GM21717 (cell line): ENCODE results near the gene MLLT1.

ENCODE experiments used
- ATAC-seq: cut with Tn5 transposase; IDR thresholded peaks from one replicate; pipeline ENCODE4 v1.9.1; 2021; ENCODE audit warnings: mild to moderate bottlenecking, moderate library complexity; ENCODE audit not compliant: unreplicated experiment

Gene MLLT1

DNA sequence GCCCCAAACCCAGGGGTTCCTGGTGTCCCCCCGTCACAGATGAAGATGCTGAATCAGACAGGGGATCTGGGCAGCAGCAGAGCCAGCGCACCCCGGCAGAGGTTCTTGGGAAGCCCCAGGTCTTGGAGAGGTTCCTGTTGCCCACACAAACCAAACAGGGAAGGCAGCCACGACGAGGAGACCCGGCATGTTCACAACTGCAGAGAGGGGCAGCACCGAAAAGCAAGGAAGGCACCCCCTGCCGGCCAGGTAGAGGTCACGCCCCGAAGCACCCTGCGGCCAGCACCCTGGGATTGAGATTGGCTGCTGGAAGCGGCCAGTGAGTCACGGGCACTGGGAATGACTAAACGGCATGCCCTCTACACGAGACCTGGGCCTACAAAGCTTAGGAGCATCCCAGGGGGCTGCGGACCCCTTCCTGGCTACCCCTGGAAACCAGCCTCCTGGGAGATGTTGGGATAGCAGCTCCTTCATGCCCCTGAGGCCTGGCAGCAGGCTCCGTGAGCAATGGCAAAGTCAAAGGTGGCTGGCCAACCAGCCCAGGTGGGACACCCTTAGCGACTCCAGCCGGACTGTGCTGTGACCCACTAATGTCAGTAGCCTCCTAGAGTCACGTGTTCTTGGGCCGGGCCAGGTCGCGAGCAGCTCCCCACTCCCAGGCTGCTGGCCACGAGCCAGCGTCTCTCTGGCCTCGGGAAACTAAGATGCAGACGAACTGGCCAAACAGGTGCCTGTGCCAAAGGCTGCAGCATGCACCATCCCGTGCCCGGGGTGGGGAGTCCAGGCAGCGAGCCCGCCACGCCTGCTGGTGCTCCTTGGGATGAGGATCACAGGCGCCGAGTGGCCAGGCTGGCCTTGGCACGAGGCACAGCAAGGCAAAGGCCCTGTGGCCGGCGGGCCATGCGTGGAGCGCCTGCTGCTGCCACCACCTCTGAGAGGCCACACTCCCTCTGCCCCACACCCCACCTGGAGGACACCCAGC, 43.2 kb downstream of the MLLT1 start:
- no peak for ATAC-seq

- ATAC-seq, result no peak
These were observed 44.5 kb downstream of the MLLT1 start for GRCh38 chr19:6235031-6235951.

DNA sequence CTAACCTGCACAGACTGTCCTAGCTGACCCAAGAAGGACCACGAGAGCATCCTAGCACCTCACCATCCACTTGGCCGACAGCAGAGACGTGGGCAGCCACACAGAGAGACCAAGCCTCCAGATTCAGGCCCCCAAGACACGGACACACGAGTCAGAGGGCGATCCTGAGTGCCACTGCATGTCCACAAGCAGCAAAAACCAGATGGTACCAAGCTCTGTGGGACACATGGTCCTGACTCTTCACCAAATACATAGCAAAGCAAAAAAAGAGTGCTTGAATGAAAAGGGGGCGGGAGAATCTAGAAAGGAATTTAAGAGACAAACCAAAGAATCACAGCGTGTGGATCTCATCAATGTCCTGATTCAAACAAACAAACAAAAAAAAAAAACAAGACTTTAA, 45.2 kb downstream of the MLLT1 start:
- no peak for ATAC-seq

DNA sequence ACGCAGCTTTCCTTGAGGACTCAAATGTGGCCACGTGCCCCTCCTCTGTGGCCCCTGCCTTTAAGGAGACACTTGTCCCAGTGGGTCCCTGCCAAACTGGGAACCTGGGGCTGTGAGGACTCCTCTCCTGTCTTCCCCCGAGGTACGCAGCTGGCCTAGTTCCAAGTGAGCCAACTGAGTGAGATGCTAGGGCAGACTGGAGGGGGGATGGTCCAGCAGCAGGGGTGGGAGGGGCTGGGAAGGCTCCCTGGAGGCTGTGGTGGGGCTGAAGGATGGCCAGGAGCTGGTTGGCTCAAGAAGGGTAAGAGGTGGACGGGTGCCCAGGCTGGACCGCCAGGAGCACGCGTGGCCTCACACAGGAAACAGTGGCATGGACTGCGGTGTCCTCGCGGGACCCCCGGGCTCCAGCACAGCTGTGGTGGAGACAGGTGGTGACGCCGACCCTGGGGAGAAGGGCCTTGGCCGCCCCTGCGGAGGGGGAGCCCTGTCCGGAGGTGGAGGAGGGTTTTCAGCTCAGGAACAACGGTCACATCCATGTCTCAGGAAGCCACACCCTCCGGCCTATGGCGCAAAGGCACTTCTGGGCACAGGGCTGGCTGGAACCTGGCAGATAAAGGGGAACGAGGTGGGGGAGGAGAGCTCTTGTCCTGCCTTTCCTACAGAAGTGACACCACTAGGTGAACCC, 45.8 kb downstream of the MLLT1 start:
- no peak for ATAC-seq

DNA sequence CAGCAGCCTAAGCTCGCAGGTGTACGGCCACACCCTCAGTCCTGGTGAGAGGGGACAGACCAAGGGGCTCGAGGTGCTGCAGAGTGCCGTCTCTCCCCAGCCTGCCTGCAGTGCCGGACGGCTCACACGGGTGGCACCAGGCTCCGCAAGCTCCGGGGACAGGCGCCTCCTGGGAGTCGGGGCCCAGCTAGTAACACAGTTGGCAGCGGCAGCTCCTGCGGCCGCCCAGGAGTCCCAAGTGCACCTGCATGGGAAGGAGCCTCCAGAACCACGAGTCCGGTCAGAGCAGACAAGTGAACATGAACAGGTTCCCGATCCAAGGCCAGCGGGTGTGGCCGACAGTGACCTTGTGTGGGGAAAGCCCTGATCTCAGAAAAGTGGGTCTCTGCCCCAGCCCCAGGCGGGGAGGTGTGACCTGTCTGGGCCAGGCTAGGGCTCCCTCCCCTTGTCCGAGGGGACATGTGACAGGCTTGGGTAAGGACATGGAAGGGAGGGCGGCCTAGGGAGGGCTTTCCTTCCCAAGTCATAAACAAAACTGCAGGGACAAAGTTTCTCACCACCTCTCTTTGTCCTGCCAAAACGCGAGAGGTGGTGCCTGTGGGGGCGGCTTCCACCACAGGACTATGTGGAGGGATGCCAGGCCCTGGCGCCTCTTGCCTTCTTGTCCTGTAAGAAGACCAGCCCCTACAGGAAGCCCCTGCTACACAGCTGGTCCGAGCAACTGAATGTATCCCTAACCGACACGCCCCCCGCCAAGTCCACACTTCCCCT, 46.5 kb downstream of the MLLT1 start:
- no peak for ATAC-seq

GRCh38 chr19:6232601-6233055, 47.1 kb downstream of the MLLT1 start:
- ATAC-seq, result no peak

GRCh38 chr19:6230991-6231448, 48.8 kb downstream of the MLLT1 start:
- ATAC-seq, result no peak

GRCh38 chr19:6229951-6230712, 49.6 kb downstream of the MLLT1 start:
- no peak for ATAC-seq

- ATAC-seq, result no peak
These were observed 50.4 kb downstream of the MLLT1 start for GRCh38 chr19:6229216-6229913.

GRCh38 chr19:6228551-6229215, 51.1 kb downstream of the MLLT1 start:
- ATAC-seq, result no peak

GRCh38 chr19:6227936-6228325, 51.8 kb downstream of the MLLT1 start:
- ATAC-seq, result no peak

GRCh38 chr19:6227156-6227935, 52.4 kb downstream of the MLLT1 start:
- no peak for ATAC-seq

DNA sequence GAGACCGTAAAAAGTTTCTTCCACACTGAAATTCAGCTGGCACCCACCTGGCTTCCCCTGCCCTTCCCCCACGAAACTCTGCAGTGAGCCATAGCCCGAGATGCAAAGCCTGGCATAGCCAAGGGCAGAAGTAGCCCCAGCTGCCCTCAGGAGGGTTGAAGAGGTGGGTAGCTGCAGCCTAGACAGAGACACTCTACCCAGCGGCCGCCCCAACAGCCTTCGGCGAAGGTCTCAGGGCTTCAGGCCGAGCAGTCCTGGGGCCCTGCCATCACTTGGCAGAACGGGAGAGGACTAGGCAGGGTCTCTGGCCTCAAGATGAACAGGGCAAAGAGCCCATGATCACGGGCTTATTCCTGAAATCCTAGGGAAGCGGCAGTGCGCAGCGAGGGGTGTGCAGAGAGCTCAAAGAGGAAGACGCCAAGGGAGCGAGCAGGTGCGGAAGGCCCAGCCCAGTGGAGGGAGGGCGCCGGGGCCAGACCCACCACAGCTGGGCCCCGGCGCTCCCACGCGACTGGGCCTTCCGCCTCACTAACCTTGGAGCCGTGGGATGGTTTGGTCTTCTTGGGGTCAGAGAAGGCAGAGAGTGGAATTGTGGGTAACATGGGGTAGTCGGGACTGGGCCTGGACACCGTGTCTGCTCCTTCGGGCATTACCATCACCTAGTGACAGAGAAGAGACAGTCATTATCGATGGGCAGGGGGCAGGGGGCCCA, 53.2 kb downstream of the MLLT1 start:
- ATAC-seq, result no peak

- ATAC-seq, result no peak
These were observed 53.8 kb downstream of the MLLT1 start for GRCh38 chr19:6226012-6226411.

DNA sequence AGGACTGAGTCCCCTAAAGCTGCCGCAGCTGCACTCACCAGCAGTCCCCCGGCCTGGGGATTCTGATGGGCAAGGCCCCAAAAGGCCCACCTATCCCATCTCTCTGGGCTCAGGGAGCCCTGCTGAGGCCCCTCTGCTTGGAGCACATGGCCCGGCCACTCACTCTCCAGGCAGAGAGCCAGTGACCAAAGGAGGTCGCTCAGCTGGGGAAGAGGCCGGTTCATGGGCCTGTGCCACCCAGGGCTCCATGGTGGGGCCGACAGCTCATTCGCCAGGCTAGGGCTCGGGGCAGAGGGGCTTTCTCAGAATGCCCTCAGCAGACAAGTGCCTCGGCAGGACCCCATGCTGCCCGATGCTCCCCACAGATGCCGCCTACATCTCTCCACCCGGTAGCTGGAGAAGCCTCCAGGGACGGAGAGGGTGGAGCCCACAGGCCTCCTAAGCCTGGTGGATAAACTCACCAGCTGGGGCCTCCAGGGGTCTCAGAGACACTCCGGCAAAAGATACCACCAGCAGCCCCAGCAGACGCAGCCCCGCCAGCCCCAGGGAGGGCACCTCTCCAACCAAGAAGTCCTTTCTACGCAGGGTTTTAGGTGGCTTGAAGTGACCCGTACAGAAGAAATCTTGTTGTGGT, 54.4 kb downstream of the MLLT1 start:
- no peak for ATAC-seq

DNA sequence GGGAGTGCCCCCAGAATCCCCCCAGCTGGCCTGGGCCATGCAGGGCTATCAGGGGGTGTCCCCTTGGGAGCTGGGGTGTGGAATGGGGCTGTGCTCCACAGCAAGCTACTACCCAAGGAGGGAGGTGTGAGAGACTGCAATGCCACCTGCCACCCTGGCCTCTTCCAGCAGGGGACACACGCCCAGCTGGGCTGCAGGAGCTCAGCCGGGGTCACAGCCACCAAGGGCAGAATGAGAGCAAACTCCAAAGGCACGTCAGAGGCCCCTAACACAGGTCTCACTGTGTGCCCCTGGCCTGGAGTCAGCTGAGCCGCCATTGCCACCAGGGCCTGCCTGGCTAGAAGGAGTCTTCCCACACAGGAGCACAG, 55.5 kb downstream of the MLLT1 start:
- ATAC-seq, result no peak
